ENCODE measurements around the gene TRIO.
A peak's percentile ranks its signal among the peaks of the same experiment; 100 is the strongest.

TRIO gene

DNA sequence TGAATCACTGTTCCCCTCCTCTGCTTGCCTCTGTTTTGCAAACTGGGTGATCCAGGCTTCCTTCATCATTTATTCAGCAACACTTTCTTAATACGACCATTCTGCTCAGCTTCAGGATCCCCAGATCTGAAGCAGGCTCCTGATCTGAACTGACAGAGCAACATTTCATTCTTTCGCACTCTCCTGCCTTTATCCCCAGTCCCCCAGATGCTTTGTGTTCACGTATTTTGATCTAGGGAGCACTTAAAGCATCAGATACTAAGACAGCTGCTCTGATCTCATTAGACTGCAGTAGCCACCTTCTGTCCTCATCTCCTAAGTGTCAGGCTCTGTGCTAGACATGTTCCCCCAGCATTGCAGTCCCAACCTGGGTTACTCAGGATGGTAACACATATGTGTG, 158.0 kb downstream of the TRIO start:
- ATAC-seq, result no peak
- TF ChIP-seq ZC3H10 (CRISPR knock-in tag; IDR thresholded peaks at IDR 0.05) (no peak), SNAI2 (CRISPR knock-in tag; IDR thresholded peaks at IDR 0.05) (no peak), BACH2 (CRISPR knock-in tag; IDR thresholded peaks at IDR 0.05; ENCODE audit: borderline replicate concordance) (no peak), TOX (CRISPR knock-in tag; IDR thresholded peaks at IDR 0.05; ENCODE audit: borderline replicate concordance) (no peak), ZNF8 (CRISPR knock-in tag; IDR thresholded peaks at IDR 0.05) (no peak)

DNA sequence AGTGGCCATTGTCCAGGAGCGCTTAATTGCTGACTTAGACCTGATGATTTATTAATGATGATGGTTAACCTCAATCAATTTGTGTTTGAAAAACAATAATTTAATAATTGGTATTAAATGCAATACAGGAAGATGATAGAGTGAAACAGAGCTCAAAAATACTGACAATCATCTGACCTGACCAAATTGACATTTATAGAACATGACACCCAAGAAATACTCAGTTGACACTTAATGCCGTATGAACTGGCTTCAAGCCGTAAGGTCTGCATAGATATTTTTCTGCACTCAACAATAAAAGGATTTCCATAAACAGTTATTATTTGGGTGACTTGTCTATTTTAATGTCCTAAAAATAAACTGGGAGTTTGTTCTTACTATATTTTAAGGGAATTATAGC, 159.2 kb downstream of the TRIO start:
- ATAC-seq, result no peak
- TF ChIP-seq SNAI2 (CRISPR knock-in tag; IDR thresholded peaks at IDR 0.05) (no peak), ESRRG (CRISPR knock-in tag; IDR thresholded peaks at IDR 0.05) (no peak), ISL1 (CRISPR knock-in tag; IDR thresholded peaks at IDR 0.05) (no peak), BACH2 (CRISPR knock-in tag; IDR thresholded peaks at IDR 0.05; ENCODE audit: borderline replicate concordance) (no peak), PPARA (CRISPR knock-in tag; IDR thresholded peaks at IDR 0.05; ENCODE audit: borderline replicate concordance) (no peak), ZFP3 (CRISPR knock-in tag; IDR thresholded peaks at IDR 0.05) (no peak), TCF4 (CRISPR knock-in tag; IDR thresholded peaks at IDR 0.05; ENCODE audit: borderline replicate concordance) (no peak), ZNF565 (CRISPR knock-in tag; conservative IDR thresholded peaks at IDR 0.05; ENCODE audit: low read depth) (no peak), GLIS3 (CRISPR knock-in tag; IDR thresholded peaks at IDR 0.05) (no peak), ZC3H10 (CRISPR knock-in tag; IDR thresholded peaks at IDR 0.05) (no peak), OSR1 (CRISPR knock-in tag; IDR thresholded peaks at IDR 0.05) (no peak), CSDC2 (CRISPR knock-in tag; IDR thresholded peaks at IDR 0.05) (no peak), RARB (CRISPR knock-in tag; IDR thresholded peaks at IDR 0.05) (no peak)
- TF ChIP-seq, protein P1, sequence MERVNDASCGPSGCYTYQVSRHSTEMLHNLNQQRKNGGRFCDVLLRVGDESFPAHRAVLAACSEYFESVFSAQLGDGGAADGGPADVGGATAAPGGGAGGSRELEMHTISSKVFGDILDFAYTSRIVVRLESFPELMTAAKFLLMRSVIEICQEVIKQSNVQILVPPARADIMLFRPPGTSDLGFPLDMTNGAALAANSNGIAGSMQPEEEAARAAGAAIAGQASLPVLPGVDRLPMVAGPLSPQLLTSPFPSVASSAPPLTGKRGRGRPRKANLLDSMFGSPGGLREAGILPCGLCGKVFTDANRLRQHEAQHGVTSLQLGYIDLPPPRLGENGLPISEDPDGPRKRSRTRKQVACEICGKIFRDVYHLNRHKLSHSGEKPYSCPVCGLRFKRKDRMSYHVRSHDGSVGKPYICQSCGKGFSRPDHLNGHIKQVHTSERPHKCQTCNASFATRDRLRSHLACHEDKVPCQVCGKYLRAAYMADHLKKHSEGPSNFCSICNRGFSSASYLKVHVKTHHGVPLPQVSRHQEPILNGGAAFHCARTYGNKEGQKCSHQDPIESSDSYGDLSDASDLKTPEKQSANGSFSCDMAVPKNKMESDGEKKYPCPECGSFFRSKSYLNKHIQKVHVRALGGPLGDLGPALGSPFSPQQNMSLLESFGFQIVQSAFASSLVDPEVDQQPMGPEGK (CRISPR knock-in tag; IDR thresholded peaks at IDR 0.05; ENCODE audit: borderline replicate concordance), result no peak
- TF ChIP-seq, protein P2, sequence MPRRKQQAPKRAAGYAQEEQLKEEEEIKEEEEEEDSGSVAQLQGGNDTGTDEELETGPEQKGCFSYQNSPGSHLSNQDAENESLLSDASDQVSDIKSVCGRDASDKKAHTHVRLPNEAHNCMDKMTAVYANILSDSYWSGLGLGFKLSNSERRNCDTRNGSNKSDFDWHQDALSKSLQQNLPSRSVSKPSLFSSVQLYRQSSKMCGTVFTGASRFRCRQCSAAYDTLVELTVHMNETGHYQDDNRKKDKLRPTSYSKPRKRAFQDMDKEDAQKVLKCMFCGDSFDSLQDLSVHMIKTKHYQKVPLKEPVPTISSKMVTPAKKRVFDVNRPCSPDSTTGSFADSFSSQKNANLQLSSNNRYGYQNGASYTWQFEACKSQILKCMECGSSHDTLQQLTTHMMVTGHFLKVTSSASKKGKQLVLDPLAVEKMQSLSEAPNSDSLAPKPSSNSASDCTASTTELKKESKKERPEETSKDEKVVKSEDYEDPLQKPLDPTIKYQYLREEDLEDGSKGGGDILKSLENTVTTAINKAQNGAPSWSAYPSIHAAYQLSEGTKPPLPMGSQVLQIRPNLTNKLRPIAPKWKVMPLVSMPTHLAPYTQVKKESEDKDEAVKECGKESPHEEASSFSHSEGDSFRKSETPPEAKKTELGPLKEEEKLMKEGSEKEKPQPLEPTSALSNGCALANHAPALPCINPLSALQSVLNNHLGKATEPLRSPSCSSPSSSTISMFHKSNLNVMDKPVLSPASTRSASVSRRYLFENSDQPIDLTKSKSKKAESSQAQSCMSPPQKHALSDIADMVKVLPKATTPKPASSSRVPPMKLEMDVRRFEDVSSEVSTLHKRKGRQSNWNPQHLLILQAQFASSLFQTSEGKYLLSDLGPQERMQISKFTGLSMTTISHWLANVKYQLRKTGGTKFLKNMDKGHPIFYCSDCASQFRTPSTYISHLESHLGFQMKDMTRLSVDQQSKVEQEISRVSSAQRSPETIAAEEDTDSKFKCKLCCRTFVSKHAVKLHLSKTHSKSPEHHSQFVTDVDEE (CRISPR knock-in tag; IDR thresholded peaks at IDR 0.05), result no peak
- TF ChIP-seq, protein P3, sequence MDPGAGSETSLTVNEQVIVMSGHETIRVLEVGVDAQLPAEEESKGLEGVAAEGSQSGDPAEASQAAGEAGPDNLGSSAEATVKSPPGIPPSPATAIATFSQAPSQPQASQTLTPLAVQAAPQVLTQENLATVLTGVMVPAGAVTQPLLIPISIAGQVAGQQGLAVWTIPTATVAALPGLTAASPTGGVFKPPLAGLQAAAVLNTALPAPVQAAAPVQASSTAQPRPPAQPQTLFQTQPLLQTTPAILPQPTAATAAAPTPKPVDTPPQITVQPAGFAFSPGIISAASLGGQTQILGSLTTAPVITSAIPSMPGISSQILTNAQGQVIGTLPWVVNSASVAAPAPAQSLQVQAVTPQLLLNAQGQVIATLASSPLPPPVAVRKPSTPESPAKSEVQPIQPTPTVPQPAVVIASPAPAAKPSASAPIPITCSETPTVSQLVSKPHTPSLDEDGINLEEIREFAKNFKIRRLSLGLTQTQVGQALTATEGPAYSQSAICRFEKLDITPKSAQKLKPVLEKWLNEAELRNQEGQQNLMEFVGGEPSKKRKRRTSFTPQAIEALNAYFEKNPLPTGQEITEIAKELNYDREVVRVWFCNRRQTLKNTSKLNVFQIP (CRISPR knock-in tag; IDR thresholded peaks at IDR 0.05; ENCODE audit: borderline replicate concordance, low read depth), result no peak

DNA sequence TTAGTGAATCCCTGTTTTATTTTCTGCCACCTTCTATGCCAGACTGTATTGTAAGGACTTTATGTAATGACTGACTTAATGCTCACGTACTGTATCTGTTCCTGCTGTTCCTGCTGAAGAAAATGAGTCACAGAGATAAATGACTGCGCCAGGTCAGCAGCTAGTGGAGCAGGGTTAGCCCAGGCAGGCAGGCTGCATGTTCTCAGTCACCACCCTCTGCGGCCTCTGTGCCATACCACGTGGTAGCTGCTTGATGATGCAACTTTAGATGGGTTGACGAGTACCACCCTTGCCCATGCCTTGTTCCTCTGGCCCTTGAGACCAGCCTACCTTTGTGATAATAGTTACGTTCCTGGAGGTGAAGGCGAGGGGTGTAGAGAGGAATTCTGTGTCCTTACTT, 161.9 kb downstream of the TRIO start:
- ATAC-seq, result peak; percentile 92
- TF ChIP-seq ZNF565 (CRISPR knock-in tag; conservative IDR thresholded peaks at IDR 0.05; ENCODE audit: low read depth), result no peak
- TF ChIP-seq ESRRG (CRISPR knock-in tag; IDR thresholded peaks at IDR 0.05), result no peak
- TF ChIP-seq ZC3H10 (CRISPR knock-in tag; IDR thresholded peaks at IDR 0.05), result no peak
- no peak for TF ChIP-seq PPARA (CRISPR knock-in tag; IDR thresholded peaks at IDR 0.05; ENCODE audit: borderline replicate concordance)
- TF ChIP-seq TOX (CRISPR knock-in tag; IDR thresholded peaks at IDR 0.05; ENCODE audit: borderline replicate concordance), result no peak
- TF ChIP-seq, protein P1 (CRISPR knock-in tag; IDR thresholded peaks at IDR 0.05; ENCODE audit: borderline replicate concordance), result no peak
- no peak for TF ChIP-seq CSDC2 (CRISPR knock-in tag; IDR thresholded peaks at IDR 0.05)
- no peak for TF ChIP-seq ZFP3 (CRISPR knock-in tag; IDR thresholded peaks at IDR 0.05)
- no peak for TF ChIP-seq GLIS3 (CRISPR knock-in tag; IDR thresholded peaks at IDR 0.05)
- TF ChIP-seq, protein P4, sequence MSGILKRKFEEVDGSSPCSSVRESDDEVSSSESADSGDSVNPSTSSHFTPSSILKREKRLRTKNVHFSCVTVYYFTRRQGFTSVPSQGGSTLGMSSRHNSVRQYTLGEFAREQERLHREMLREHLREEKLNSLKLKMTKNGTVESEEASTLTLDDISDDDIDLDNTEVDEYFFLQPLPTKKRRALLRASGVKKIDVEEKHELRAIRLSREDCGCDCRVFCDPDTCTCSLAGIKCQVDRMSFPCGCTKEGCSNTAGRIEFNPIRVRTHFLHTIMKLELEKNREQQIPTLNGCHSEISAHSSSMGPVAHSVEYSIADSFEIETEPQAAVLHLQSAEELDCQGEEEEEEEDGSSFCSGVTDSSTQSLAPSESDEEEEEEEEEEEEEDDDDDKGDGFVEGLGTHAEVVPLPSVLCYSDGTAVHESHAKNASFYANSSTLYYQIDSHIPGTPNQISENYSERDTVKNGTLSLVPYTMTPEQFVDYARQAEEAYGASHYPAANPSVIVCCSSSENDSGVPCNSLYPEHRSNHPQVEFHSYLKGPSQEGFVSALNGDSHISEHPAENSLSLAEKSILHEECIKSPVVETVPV (CRISPR knock-in tag; IDR thresholded peaks at IDR 0.05), result no peak
- TF ChIP-seq RARB (CRISPR knock-in tag; IDR thresholded peaks at IDR 0.05), result no peak
- TF ChIP-seq BACH2 (CRISPR knock-in tag; IDR thresholded peaks at IDR 0.05; ENCODE audit: borderline replicate concordance), result no peak
- TF ChIP-seq ARNTL (CRISPR knock-in tag; IDR thresholded peaks at IDR 0.05; ENCODE audit: borderline replicate concordance, low read depth), result no peak
- no peak for TF ChIP-seq ISL1 (CRISPR knock-in tag; IDR thresholded peaks at IDR 0.05)
- TF ChIP-seq ZNF8 (CRISPR knock-in tag; IDR thresholded peaks at IDR 0.05), result no peak
- no peak for TF ChIP-seq TCF4 (CRISPR knock-in tag; IDR thresholded peaks at IDR 0.05; ENCODE audit: borderline replicate concordance)
- no peak for TF ChIP-seq ZNF70 (CRISPR knock-in tag; IDR thresholded peaks at IDR 0.05)
- TF ChIP-seq ZFP30 (CRISPR knock-in tag; IDR thresholded peaks at IDR 0.05), result no peak
- no peak for TF ChIP-seq OSR1 (CRISPR knock-in tag; IDR thresholded peaks at IDR 0.05)
